Measurements from ENCODE around the gene ATOH8. TPM values are rescaled to one million over a fixed set of nuclear protein-coding genes. Genes with fewer than 3 reads are reported as not detected.

Gene ATOH8
- total RNA-seq, 2 experiments from 2014 or later = 0.44 TPM; not detected in 1

GRCh38 chr2:85733121-85733960 is 20.4 kb upstream of the ATOH8 start:
- H3K4me2 ChIP-seq (ENCODE audit: low read length) = no peak overlapping the region
- no TSS peak for BruUV-seq (replicated peaks)
- no peak overlapping the region for H3K4me3 ChIP-seq (ENCODE audit: low read depth, low read length, poor library complexity, severe bottlenecking)
- no peaks in the 10 kb centered on the region for H3K9me3 ChIP-seq (ENCODE audit: low read length)
- H2AFZ ChIP-seq (ENCODE audit: low read length) = no peak overlapping the region
- no peaks in the 10 kb centered on the region for H3K9me2 ChIP-seq (ENCODE audit: insufficient read depth, low read length)
- H3K4me1 ChIP-seq (ENCODE audit: insufficient read depth, low read length, poor library complexity, severe bottlenecking) = no peaks in the 10 kb centered on the region
- no peak for TF ChIP-seq EZH2phosphoT487 (IDR thresholded peaks at IDR 0.05; ENCODE audit: borderline replicate concordance, low read depth, low read length)
- TF ChIP-seq, protein P1, sequence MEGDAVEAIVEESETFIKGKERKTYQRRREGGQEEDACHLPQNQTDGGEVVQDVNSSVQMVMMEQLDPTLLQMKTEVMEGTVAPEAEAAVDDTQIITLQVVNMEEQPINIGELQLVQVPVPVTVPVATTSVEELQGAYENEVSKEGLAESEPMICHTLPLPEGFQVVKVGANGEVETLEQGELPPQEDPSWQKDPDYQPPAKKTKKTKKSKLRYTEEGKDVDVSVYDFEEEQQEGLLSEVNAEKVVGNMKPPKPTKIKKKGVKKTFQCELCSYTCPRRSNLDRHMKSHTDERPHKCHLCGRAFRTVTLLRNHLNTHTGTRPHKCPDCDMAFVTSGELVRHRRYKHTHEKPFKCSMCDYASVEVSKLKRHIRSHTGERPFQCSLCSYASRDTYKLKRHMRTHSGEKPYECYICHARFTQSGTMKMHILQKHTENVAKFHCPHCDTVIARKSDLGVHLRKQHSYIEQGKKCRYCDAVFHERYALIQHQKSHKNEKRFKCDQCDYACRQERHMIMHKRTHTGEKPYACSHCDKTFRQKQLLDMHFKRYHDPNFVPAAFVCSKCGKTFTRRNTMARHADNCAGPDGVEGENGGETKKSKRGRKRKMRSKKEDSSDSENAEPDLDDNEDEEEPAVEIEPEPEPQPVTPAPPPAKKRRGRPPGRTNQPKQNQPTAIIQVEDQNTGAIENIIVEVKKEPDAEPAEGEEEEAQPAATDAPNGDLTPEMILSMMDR (conservative IDR thresholded peaks at IDR 0.05; ENCODE audit: low read length) = no peak
- H3K36me3 ChIP-seq (ENCODE audit: insufficient read depth, low read length) = no peaks in the 10 kb centered on the region
- CTCF ChIA-PET (ENCODE audit: unreplicated experiment) = no interaction called here
- H3K27ac ChIP-seq (ENCODE audit: low read depth, low read length, poor library complexity, severe bottlenecking) = no peak overlapping the region
- no peaks in the 10 kb centered on the region for H4K20me1 ChIP-seq (ENCODE audit: insufficient read depth, low read length)
- no peaks in the 10 kb centered on the region for H3K79me2 ChIP-seq (ENCODE audit: insufficient read depth, low read depth, low read length)
- intact Hi-C loops (cut with micrococcal nuclease; ENCODE audit: unreplicated experiment) = no loop called here
- POLR2A ChIA-PET = no interaction called here
- DNase-seq (ENCODE audit: low spot score) = no peak

- intact Hi-C loops (cut with micrococcal nuclease; ENCODE audit: unreplicated experiment) = no loop called here
- Histone ChIP-seq H2AFZ (ENCODE audit: low read length) (no peak overlapping the region), H3K27ac (ENCODE audit: low read depth, low read length, poor library complexity, severe bottlenecking) (no peak overlapping the region), H3K4me3 (ENCODE audit: low read depth, low read length, poor library complexity, severe bottlenecking) (no peak overlapping the region), H4K20me1 (ENCODE audit: insufficient read depth, low read length) (no peaks in the 10 kb centered on the region), H3K9me2 (ENCODE audit: insufficient read depth, low read length) (no peaks in the 10 kb centered on the region), H3K9me3 (ENCODE audit: low read length) (no peaks in the 10 kb centered on the region), H3K79me2 (ENCODE audit: insufficient read depth, low read depth, low read length) (no peaks in the 10 kb centered on the region), H3K36me3 (ENCODE audit: insufficient read depth, low read length) (no peaks in the 10 kb centered on the region), H3K4me1 (ENCODE audit: insufficient read depth, low read length, poor library complexity, severe bottlenecking) (no peaks in the 10 kb centered on the region), H3K4me2 (ENCODE audit: low read length) (no peak overlapping the region)
- no peak for DNase-seq (ENCODE audit: low spot score)
- ChIA-PET POLR2A (no interaction called here), CTCF (ENCODE audit: unreplicated experiment) (no interaction called here)
- TF ChIP-seq EZH2phosphoT487 (IDR thresholded peaks at IDR 0.05; ENCODE audit: borderline replicate concordance, low read depth, low read length) = no peak
- TF ChIP-seq, protein P1 (conservative IDR thresholded peaks at IDR 0.05; ENCODE audit: low read length) = no peak
- no TSS peak for BruUV-seq (replicated peaks)
Observed at GRCh38 chr2:85734015-85734414, 19.8 kb upstream of the ATOH8 start.

DNA sequence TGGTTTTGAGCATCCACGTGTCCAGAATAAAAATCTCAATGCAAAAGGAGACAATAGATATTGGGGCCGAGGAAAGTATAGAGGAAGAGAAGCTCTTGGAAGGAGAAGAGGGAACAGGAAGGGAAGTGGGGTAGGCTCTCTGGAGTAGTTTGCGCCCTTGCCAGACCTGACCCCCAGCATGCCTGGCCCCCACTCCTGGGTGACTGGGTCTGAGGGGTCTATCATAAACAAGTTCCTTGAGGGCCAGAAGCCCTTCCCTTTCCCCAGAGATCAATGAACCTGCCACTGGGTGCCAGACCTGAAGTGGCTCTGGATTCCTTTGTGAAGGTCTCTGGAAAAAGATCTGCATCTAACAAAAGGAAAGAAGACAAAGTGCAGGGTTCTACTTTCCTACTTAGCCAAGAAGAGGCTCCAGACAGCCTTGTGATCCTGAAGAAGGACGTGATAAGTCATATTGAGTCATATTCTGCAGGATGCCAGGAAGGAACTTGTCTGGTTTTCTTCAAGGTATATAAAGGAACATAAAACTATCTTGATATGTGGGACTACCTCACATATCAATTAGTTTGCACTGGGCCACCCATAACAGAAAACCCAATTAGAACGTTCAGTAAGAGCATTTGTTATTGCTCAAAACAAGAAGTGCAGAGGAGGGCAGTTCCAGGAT is 18.7 kb upstream of the ATOH8 start:
- TF ChIP-seq, protein P1 (conservative IDR thresholded peaks at IDR 0.05; ENCODE audit: low read length) = no peak
- no peak for TF ChIP-seq EZH2phosphoT487 (IDR thresholded peaks at IDR 0.05; ENCODE audit: borderline replicate concordance, low read depth, low read length)
- no TSS peak for BruUV-seq (replicated peaks)
- Histone ChIP-seq H3K4me3 (ENCODE audit: low read depth, low read length, poor library complexity, severe bottlenecking) (no peak overlapping the region), H3K36me3 (ENCODE audit: insufficient read depth, low read length) (no peaks in the 10 kb centered on the region), H4K20me1 (ENCODE audit: insufficient read depth, low read length) (no peaks in the 10 kb centered on the region), H2AFZ (ENCODE audit: low read length) (no peak overlapping the region), H3K79me2 (ENCODE audit: insufficient read depth, low read depth, low read length) (no peaks in the 10 kb centered on the region), H3K9me3 (ENCODE audit: low read length) (no peaks in the 10 kb centered on the region), H3K27ac (ENCODE audit: low read depth, low read length, poor library complexity, severe bottlenecking) (no peak overlapping the region), H3K4me1 (ENCODE audit: insufficient read depth, low read length, poor library complexity, severe bottlenecking) (no peaks in the 10 kb centered on the region), H3K4me2 (ENCODE audit: low read length) (no peak overlapping the region), H3K9me2 (ENCODE audit: insufficient read depth, low read length) (no peaks in the 10 kb centered on the region)
- intact Hi-C loops (cut with micrococcal nuclease; ENCODE audit: unreplicated experiment) = no loop called here
- CTCF ChIA-PET (ENCODE audit: unreplicated experiment) = no interaction called here
- DNase-seq (ENCODE audit: low spot score) = no peak
- POLR2A ChIA-PET = no interaction called here
